HepG2 (cell line): ENCODE results near the gene KRT32. TPM values are rescaled to one million over a fixed set of nuclear protein-coding genes. Genes with fewer than 3 reads are reported as not detected.

ENCODE experiments used
- ATAC-seq: fragments of 200-7000 bp; cut with Tn5 transposase; 3 replicates; pipeline ENCODE4 v1.9.1; 2020; ENCODE audit warnings: mild to moderate bottlenecking, moderate library complexity
- BruUV-seq: library from RNA; stranded (reverse); fragments of 400-500 nt; replicated peaks from 2 replicates; lab custom pipeline; 2021; lab: Mats Ljungman, UMichigan
- CTCF ChIA-PET: fragments of 300-600 bp; formaldehyde crosslinking; extraction: SDS; loops from one replicate; lab custom pipeline; 2021; ENCODE audit warnings: low total read pairs, inconsistent platforms, low intra/inter-chr PET ratio; lab: Yijun Ruan, JAX
- POLR2A ChIA-PET: fragments of 350-600 bp; sonication (Branson Sonifier 250); formaldehyde crosslinking; loops from one replicate; lab custom pipeline; 2020; ENCODE audit warnings: antibody characterized with exemption, inconsistent platforms; lab: Yijun Ruan, JAX
- DNase-seq: peaks from one replicate; pipeline ENCODE4 v3.0.0-alpha.2; 2015; ENCODE audit warnings: low spot score
- FAIRE-seq: peaks from 3 replicates; lab custom pipeline; 2011; peaks lifted over from hg19 to GRCh38; lab: Jason Lieb, UNC
- H2AFZ ChIP-seq: one replicate; pipeline ENCODE4 v1.6.1; 2011; ENCODE audit warnings: low read length, inconsistent platforms
- H3K27ac ChIP-seq: fragments of 300-600 bp; 3 replicates; pipeline ENCODE4 v1.8.0; 2011; ENCODE audit warnings: mixed run types, mild to moderate bottlenecking, mixed read lengths, low read length, inconsistent platforms; ENCODE audit not compliant: insufficient read depth; ENCODE audit errors: extremely low read length
- H3K27me3 ChIP-seq, 2 experiments: fragments of 200-600 bp in 1 of 2; 2 replicates in 1 of 2; 3 replicates in 1 of 2; pipeline versions ENCODE4 v1.6.0 to v1.8.0; 2011; ENCODE audit warnings: low read length in 2 of 2, mild to moderate bottlenecking in 2 of 2, moderate library complexity in 2 of 2, inconsistent platforms in 1 of 2; ENCODE audit not compliant: insufficient read depth in 2 of 2, control insufficient read depth in 1 of 2
- H3K36me3 ChIP-seq, 2 experiments: fragments of 200-600 bp in 1 of 2; replicated peaks in 1 of 2; 2 replicates in 1 of 2; 3 replicates in 1 of 2; pipeline versions ENCODE4 v1.5.1 to v1.8.0; 2011; ENCODE audit warnings: low read length in 2 of 2, inconsistent platforms in 1 of 2; ENCODE audit not compliant: insufficient read depth in 2 of 2, control insufficient read depth in 1 of 2
- H3K4me1 ChIP-seq: 2 replicates; pipeline ENCODE4 v1.5.1; 2012; ENCODE audit warnings: low read length, inconsistent platforms; ENCODE audit not compliant: insufficient read depth
- H3K4me2 ChIP-seq: 2 replicates; pipeline ENCODE4 v1.6.0; 2011; ENCODE audit warnings: low read depth, low read length, inconsistent platforms
- H3K4me3 ChIP-seq, 3 experiments: fragments of 200-600 bp in 1 of 3; sonication (generic), shearing (Covaris generic) in 1 of 3; replicated peaks in 1 of 3; 2 replicates each; pipeline ENCODE4 v1.5.1; 2011 to 2016; ENCODE audit warnings: low read length in 3 of 3, inconsistent platforms in 2 of 3, low read depth in 2 of 3, mild to moderate bottlenecking in 2 of 3, control low read depth in 1 of 3, mixed read lengths in 1 of 3; ENCODE audit not compliant: insufficient read depth in 1 of 3
- H3K79me2 ChIP-seq: one replicate; pipeline ENCODE4 v1.6.1; 2011; ENCODE audit warnings: low read length, inconsistent platforms; ENCODE audit not compliant: insufficient read depth
- H3K9ac ChIP-seq: 2 replicates; pipeline ENCODE4 v1.6.0; 2011; ENCODE audit warnings: mild to moderate bottlenecking, low read depth, low read length, inconsistent platforms; ENCODE audit not compliant: insufficient read depth
- H3K9me3 ChIP-seq: 2 replicates; pipeline ENCODE4 v1.5.1; 2012; ENCODE audit warnings: mild to moderate bottlenecking, low read length
- H4K20me1 ChIP-seq: 2 replicates; pipeline ENCODE4 v1.6.0; 2011; ENCODE audit warnings: inconsistent platforms, mild to moderate bottlenecking, low read length, moderate library complexity; ENCODE audit not compliant: insufficient read depth
- ARNT2 ChIP-seq: sonication (generic); formaldehyde crosslinking; IDR thresholded peaks from 2 replicates; pipeline ENCODE4 v1.8.0; 2022; ENCODE audit warnings: mild to moderate bottlenecking, low read depth, missing genetic modification reagents, moderate library complexity
- ATM ChIP-seq: fragments of 450-650 bp; IDR thresholded peaks from 2 replicates; pipeline ENCODE4 v1.7.1; 2017; ENCODE audit warnings: mild to moderate bottlenecking, borderline replicate concordance
- HHEX ChIP-seq: IDR thresholded peaks from 2 replicates; pipeline ENCODE4 v1.6.1; 2016; ENCODE audit warnings: control low read depth
- HMGA1 ChIP-seq: sonication (generic); formaldehyde crosslinking; conservative IDR thresholded peaks from 2 replicates; pipeline ENCODE4 v1.4.0; 2020; ENCODE audit warnings: missing genetic modification reagents
- MIER3 ChIP-seq: IDR thresholded peaks from 2 replicates; pipeline ENCODE4 v1.6.1; 2016; ENCODE audit warnings: missing compliant biosample characterization, borderline replicate concordance
- SALL1 ChIP-seq: sonication (generic); formaldehyde crosslinking; IDR thresholded peaks from 2 replicates; pipeline ENCODE4 v1.8.0; 2022; ENCODE audit warnings: mild to moderate bottlenecking, missing genetic modification reagents
- TGIF2 ChIP-seq: IDR thresholded peaks from 2 replicates; pipeline ENCODE4 v1.6.1; 2016; ENCODE audit warnings: control low read depth, missing compliant biosample characterization
- ZBTB3 ChIP-seq: sonication (generic); formaldehyde crosslinking; IDR thresholded peaks from 2 replicates; pipeline ENCODE4 v1.4.0; 2020; ENCODE audit warnings: low read depth, mild to moderate bottlenecking, moderate library complexity, missing genetic modification reagents, borderline replicate concordance
- ZNF101 ChIP-seq: sonication (generic); formaldehyde crosslinking; IDR thresholded peaks from 2 replicates; pipeline ENCODE4 v1.4.0; 2020; ENCODE audit warnings: mild to moderate bottlenecking, low read depth, missing genetic modification reagents, borderline replicate concordance
- ZNF230 ChIP-seq: sonication (generic); formaldehyde crosslinking; IDR thresholded peaks from 2 replicates; pipeline ENCODE4 v1.4.0; 2020; ENCODE audit warnings: mild to moderate bottlenecking, missing genetic modification reagents
- ZNF335 ChIP-seq: sonication (generic); formaldehyde crosslinking; IDR thresholded peaks from 2 replicates; pipeline ENCODE4 v1.4.0; 2020; ENCODE audit warnings: missing genetic modification reagents
- ZNF33B ChIP-seq: sonication (generic); formaldehyde crosslinking; IDR thresholded peaks from 2 replicates; pipeline ENCODE4 v1.5.1; 2020; ENCODE audit warnings: mild to moderate bottlenecking, missing genetic modification reagents
- ZNF382 ChIP-seq: sonication (generic); formaldehyde crosslinking; IDR thresholded peaks from 2 replicates; pipeline ENCODE4 v1.5.0; 2020; ENCODE audit warnings: missing genetic modification reagents, mild to moderate bottlenecking, borderline replicate concordance
- WGBS: methylation state at CpG from one replicate; pipeline ENCODE4 v1.1.6; 2017; ENCODE audit warnings: low lambda C conversion rate; 5-methylcytosine and 5-hydroxymethylcytosine counted together
- in situ Hi-C: cut with HindIII; loops from 2 replicates; pipeline ENCODE4 v1.10.0; 2017; ENCODE audit warnings: low pct_unique_long_range_greater_than_20kb; ENCODE audit not compliant: extremely low pct_ligation_motif_present
- intact Hi-C: fragments of 100-400 bp; cut with micrococcal nuclease; formaldehyde crosslinking; loops from one replicate; pipeline ENCODE4 v1.10.0; 2022; ENCODE audit not compliant: unreplicated experiment
- polyA plus RNA-seq, 8 experiments: library from polyadenylated mRNA; depleted of rRNA in 3 of 8; stranded (reverse) in 7 of 8; unstranded in 1 of 8; fragments of >200 nt; fragmentation: Illumina TruSeq in 4 of 8; extraction: Trizol in 4 of 8; gene quantifications; 2 replicates each; pipeline versions ENCODE4 v1.2.1 to v1.2.3, GENCODE V29; 2011 to 2016; ENCODE audit warnings: low read depth in 4 of 8, missing spikeins in 1 of 8, mixed read lengths in 1 of 8; ENCODE audit not compliant: insufficient read depth in 1 of 8
- total RNA-seq, 5 experiments: library from RNA; depleted of rRNA; stranded (reverse); fragments of >200 nt; fragmentation: Illumina TruSeq; extraction: Trizol; gene quantifications; 2 replicates each; pipeline ENCODE4 v1.2.3, GENCODE V29; 2016; ENCODE audit warnings: low read depth in 1 of 5
- TF ChIP-seq, protein P1 (sequence below): sonication (generic); formaldehyde crosslinking; IDR thresholded peaks from 2 replicates; pipeline ENCODE4 v1.4.0; 2020; ENCODE audit warnings: mild to moderate bottlenecking, missing genetic modification reagents
- TF ChIP-seq, protein P2 (sequence below): sonication (generic); formaldehyde crosslinking; IDR thresholded peaks from 2 replicates; pipeline ENCODE4 v1.5.0; 2020; ENCODE audit warnings: mild to moderate bottlenecking, low read depth, missing genetic modification reagents, borderline replicate concordance
- TF ChIP-seq, protein P3 (sequence below): IDR thresholded peaks from 2 replicates; pipeline ENCODE4 v1.6.1; 2016
- TF ChIP-seq, protein P4 (sequence below): sonication (generic); formaldehyde crosslinking; IDR thresholded peaks from 2 replicates; pipeline ENCODE4 v1.4.0; 2020; ENCODE audit warnings: missing genetic modification reagents, borderline replicate concordance

KRT32 gene
- total and polyA plus RNA-seq, 2 of the 13 experiments (the other 11 are each of a cell fraction or from before 2014, with no cell fraction given) = not detected

DNA sequence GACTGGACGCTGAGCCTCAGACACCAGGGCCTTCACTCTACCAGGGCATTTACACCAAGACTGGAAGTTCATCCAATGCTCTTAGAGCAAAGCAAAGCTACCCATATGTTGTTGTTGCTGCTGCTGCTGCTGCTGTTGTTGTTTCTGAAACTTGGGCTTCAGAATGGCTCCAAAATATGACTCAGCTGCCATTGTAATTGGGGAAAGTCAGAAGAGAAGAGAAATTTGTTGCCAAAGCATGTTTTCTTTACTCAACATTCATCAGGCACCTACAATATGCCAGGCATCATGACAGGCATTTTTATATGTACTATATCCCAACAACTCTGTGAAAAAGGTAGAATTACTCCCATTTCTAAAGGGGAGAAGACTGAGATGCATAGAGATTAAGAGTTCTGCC, 11.9 kb downstream of the KRT32 start:
- DNase-seq = no peak
- ChIA-PET CTCF (no interaction called here), POLR2A (no interaction called here)
- H2AFZ ChIP-seq = no peak overlapping the region
- no peak for FAIRE-seq
- H3K79me2 ChIP-seq = no peaks in the 10 kb centered on the region
- ATAC-seq = no peak
- H3K27ac ChIP-seq = no peak overlapping the region
- WGBS = 0% methylated on average over 1 of the region's 1 CpG
- H3K9me3 ChIP-seq = no peaks in the 10 kb centered on the region
- H3K9ac ChIP-seq = no peak overlapping the region
- TF ChIP-seq, protein P1, sequence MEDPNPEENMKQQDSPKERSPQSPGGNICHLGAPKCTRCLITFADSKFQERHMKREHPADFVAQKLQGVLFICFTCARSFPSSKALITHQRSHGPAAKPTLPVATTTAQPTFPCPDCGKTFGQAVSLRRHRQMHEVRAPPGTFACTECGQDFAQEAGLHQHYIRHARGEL = no peak
- TF ChIP-seq MIER3 (CRISPR knock-in tag) (no peak), ZBTB3 (CRISPR knock-in tag) (no peak), ZNF230 (CRISPR knock-in tag) (no peak), SALL1 (CRISPR knock-in tag) (no peak), ZNF101 (CRISPR knock-in tag) (no peak), ZNF335 (CRISPR knock-in tag) (no peak), HMGA1 (no peak), ATM (no peak), ZNF382 (CRISPR knock-in tag) (no peak), ZNF33B (no peak), TGIF2 (no peak), HHEX (no peak), ARNT2 (CRISPR knock-in tag) (no peak)
- TF ChIP-seq, protein P2, sequence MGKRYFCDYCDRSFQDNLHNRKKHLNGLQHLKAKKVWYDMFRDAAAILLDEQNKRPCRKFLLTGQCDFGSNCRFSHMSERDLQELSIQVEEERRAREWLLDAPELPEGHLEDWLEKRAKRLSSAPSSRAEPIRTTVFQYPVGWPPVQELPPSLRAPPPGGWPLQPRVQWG (CRISPR knock-in tag) = no peak
- TF ChIP-seq, protein P3, sequence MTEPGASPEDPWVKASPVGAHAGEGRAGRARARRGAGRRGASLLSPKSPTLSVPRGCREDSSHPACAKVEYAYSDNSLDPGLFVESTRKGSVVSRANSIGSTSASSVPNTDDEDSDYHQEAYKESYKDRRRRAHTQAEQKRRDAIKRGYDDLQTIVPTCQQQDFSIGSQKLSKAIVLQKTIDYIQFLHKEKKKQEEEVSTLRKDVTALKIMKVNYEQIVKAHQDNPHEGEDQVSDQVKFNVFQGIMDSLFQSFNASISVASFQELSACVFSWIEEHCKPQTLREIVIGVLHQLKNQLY (CRISPR knock-in tag) = no peak
- TF ChIP-seq, protein P4, sequence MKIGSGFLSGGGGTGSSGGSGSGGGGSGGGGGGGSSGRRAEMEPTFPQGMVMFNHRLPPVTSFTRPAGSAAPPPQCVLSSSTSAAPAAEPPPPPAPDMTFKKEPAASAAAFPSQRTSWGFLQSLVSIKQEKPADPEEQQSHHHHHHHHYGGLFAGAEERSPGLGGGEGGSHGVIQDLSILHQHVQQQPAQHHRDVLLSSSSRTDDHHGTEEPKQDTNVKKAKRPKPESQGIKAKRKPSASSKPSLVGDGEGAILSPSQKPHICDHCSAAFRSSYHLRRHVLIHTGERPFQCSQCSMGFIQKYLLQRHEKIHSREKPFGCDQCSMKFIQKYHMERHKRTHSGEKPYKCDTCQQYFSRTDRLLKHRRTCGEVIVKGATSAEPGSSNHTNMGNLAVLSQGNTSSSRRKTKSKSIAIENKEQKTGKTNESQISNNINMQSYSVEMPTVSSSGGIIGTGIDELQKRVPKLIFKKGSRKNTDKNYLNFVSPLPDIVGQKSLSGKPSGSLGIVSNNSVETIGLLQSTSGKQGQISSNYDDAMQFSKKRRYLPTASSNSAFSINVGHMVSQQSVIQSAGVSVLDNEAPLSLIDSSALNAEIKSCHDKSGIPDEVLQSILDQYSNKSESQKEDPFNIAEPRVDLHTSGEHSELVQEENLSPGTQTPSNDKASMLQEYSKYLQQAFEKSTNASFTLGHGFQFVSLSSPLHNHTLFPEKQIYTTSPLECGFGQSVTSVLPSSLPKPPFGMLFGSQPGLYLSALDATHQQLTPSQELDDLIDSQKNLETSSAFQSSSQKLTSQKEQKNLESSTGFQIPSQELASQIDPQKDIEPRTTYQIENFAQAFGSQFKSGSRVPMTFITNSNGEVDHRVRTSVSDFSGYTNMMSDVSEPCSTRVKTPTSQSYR = no peak
- no peak overlapping the region for H3K4me3 ChIP-seq
- no peaks in the 10 kb centered on the region for H4K20me1 ChIP-seq
- no peaks in the 10 kb centered on the region for H3K4me1 ChIP-seq
- H3K4me2 ChIP-seq = no peak overlapping the region
- H3K27me3 ChIP-seq = peaks cover 0 to 4% of the 10 kb centered on the region in 2 experiments; a peak in 1 of 5 replicates
- in situ Hi-C loops (no loop called here), intact Hi-C loops (no loop called here)
- no peaks in the 10 kb centered on the region for H3K36me3 ChIP-seq
- BruUV-seq = no TSS peak
